Thymus (tissue), 11 donors: Measurements from ENCODE around the gene CHFR. TPM values are rescaled to one million over a fixed set of nuclear protein-coding genes. Genes with fewer than 3 reads are reported as not detected.

Source experiments
- DNase-seq, 9 donors: peaks; one replicate each; pipeline ENCODE4 v3.0.0-alpha.2; 2013; ENCODE audit warnings: low spot score in 9 of 9, low read depth in 6 of 9, missing footprints in 1 of 9
- H3K27ac ChIP-seq, 2 donors: one replicate each; pipeline ENCODE4 v1.5.1; 2013; ENCODE audit warnings: control low read depth in 1 of 2, low read depth in 1 of 2, low read length in 1 of 2, mild to moderate bottlenecking in 1 of 2, moderate library complexity in 1 of 2
- H3K27me3 ChIP-seq, 2 donors: one replicate each; pipeline ENCODE4 v1.5.1; 2013; ENCODE audit warnings: low read length in 1 of 2; ENCODE audit not compliant: control insufficient read depth in 2 of 2, insufficient read depth in 1 of 2
- H3K36me3 ChIP-seq, 2 donors: one replicate each; pipeline ENCODE4 v1.5.1; 2013; ENCODE audit warnings: low read length in 1 of 2, mild to moderate bottlenecking in 1 of 2, moderate library complexity in 1 of 2; ENCODE audit not compliant: control insufficient read depth in 2 of 2, insufficient read depth in 2 of 2
- H3K4me1 ChIP-seq, 2 donors: one replicate each; pipeline ENCODE4 v1.5.1; 2013; ENCODE audit warnings: low read length in 2 of 2; ENCODE audit not compliant: control insufficient read depth in 2 of 2, insufficient read depth in 2 of 2
- H3K4me3 ChIP-seq, 2 donors: one replicate each; pipeline ENCODE4 v1.5.1; 2013; ENCODE audit warnings: low read length in 2 of 2, control low read depth in 1 of 2, mild to moderate bottlenecking in 1 of 2
- H3K9me3 ChIP-seq, 2 donors: one replicate each; pipeline ENCODE4 v1.5.1; 2013; ENCODE audit warnings: low read length in 1 of 2, mild to moderate bottlenecking in 1 of 2; ENCODE audit not compliant: control insufficient read depth in 2 of 2, insufficient read depth in 1 of 2
- WGBS: extraction: QIAGEN DNeasy Blood & Tissue Kit; methylation state at CpG from one replicate; pipeline ENCODE4 v1.1.7; 2013; 5-methylcytosine and 5-hydroxymethylcytosine counted together
- polyA plus RNA-seq: library from polyadenylated mRNA; stranded (reverse); fragments of 200-250 nt; gene quantifications from one replicate; pipeline ENCODE4 v1.2.3, GENCODE V29; 2013
- total RNA-seq: library from RNA; stranded (reverse); fragments of 120-200 nt; gene quantifications from one replicate; pipeline ENCODE4 v1.2.4, GENCODE V29; 2013
- donor health status: healthy.

CHFR gene
- total and polyA plus RNA-seq, 2 donors, result 39.5 to 85.4 TPM

GRCh38 chr12:132831771-132832170 is 55.6 kb downstream of the CHFR start:
- no peak overlapping the region for H3K4me3 ChIP-seq
- H3K27me3 ChIP-seq, result no peaks in the 10 kb centered on the region
- 98% methylated on average over 11 of the region's 11 CpGs for WGBS
- no peak overlapping the region for H3K27ac ChIP-seq
- H3K4me1 ChIP-seq, result peaks cover 28 to 47% of the 10 kb centered on the region in 2 donors
- peaks cover 16 to 43% of the 10 kb centered on the region in 2 donors for H3K36me3 ChIP-seq
- no peak for DNase-seq
- peaks cover 0 to 9% of the 10 kb centered on the region in 2 donors for H3K9me3 ChIP-seq

GRCh38 chr12:132828706-132829534 is 58.5 kb downstream of the CHFR start, which contains the start of gene GOLGA3:
Gene GOLGA3, minus strand, starts transcription at chr12:132828869. Its CDS starts 6,741 bp downstream, at chr12:132822128.
- Histone ChIP-seq H3K9me3 (peaks cover 0 to 9% of the 10 kb centered on the region in 2 donors), H3K36me3 (peaks cover 35 to 62% of the 10 kb centered on the region in 2 donors), H3K27ac (peak within 1 kb of the TSS; percentile 97 to 99), H3K4me3 (peak within 1 kb of the TSS; percentile 69 to 77), H3K4me1 (peaks cover 20 to 33% of the 10 kb centered on the region in 2 donors), H3K27me3 (no peaks in the 10 kb centered on the region)
- WGBS, result 2% methylated on average over 78 of the region's 78 CpGs
- DNase-seq, result peak; percentile 90 to 97 (median 92)

GRCh38 chr12:132827763-132828703 is 59.4 kb downstream of the CHFR start:
- H3K27ac ChIP-seq, result peak overlapping the region; percentile 1 to 71
- no peaks in the 10 kb centered on the region for H3K27me3 ChIP-seq
- H3K4me3 ChIP-seq, result peak overlapping the region; percentile 69 to 77
- peaks cover 16 to 26% of the 10 kb centered on the region in 2 donors for H3K4me1 ChIP-seq
- WGBS, result 14% methylated on average over 59 of the region's 59 CpGs
- DNase-seq, result no peak
- H3K36me3 ChIP-seq, result peaks cover 32 to 58% of the 10 kb centered on the region in 2 donors
- H3K9me3 ChIP-seq, result peaks cover 0 to 9% of the 10 kb centered on the region in 2 donors

- Histone ChIP-seq H3K36me3 (peaks cover 34 to 51% of the 10 kb centered on the region in 2 donors), H3K4me1 (peaks cover 16 to 26% of the 10 kb centered on the region in 2 donors), H3K27me3 (no peaks in the 10 kb centered on the region), H3K27ac (no peak overlapping the region), H3K9me3 (peaks cover 0 to 9% of the 10 kb centered on the region in 2 donors), H3K4me3 (no peak overlapping the region)
- no peak for DNase-seq
- 98% methylated on average over 16 of the region's 16 CpGs for WGBS
These were observed 61.5 kb downstream of the CHFR start for GRCh38 chr12:132825861-132826260.

DNA sequence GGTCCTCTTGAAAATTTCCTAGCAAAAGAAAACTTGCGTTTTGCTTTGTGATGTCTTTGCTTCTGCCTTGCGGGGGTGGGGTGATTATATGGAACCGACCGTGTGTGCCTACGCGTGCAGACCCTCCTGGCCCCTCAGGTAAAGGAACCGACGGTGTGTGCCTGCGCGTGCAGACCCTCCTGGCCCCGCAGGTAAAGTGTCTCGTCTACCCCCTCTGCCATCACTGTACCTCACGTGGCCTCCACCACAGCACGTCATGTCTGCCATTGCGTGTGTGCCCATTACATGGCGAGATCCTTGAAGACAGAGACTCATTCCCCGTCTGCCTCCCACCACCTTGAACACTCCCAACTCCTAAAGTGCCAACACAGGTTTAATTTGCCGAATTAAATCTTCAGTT is 62.3 kb downstream of the CHFR start:
- H3K9me3 ChIP-seq, result peaks cover 0 to 8% of the 10 kb centered on the region in 2 donors
- no peak overlapping the region for H3K27ac ChIP-seq
- no peak for DNase-seq
- H3K36me3 ChIP-seq, result peaks cover 39 to 57% of the 10 kb centered on the region in 2 donors
- H3K27me3 ChIP-seq, result no peaks in the 10 kb centered on the region
- WGBS, result 99% methylated on average over 18 of the region's 18 CpGs
- peaks cover 15 to 26% of the 10 kb centered on the region in 2 donors for H3K4me1 ChIP-seq
- no peak overlapping the region for H3K4me3 ChIP-seq

DNA sequence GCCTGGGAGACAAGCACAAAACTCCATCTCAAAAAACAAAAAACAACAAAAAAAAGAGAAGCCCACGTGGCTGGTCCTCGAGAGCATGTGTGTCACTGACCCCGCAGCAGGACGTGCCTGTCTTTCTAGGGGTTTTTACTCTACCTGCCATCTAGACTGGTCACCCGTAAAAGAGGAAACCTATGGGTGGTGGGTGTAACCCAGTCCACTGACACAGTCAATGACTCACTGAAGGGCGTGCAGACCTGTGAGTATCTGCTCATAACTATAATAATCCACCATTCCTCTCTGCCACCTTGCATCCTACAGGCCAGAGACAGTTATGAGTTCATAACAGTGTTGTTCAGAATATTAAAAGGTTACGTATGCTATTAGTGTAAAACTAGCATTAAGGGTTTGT is 63.4 kb downstream of the CHFR start:
- 96% methylated on average over 7 of the region's 7 CpGs for WGBS
- H3K27ac ChIP-seq, result no peak overlapping the region
- H3K9me3 ChIP-seq, result peaks cover 0 to under 1% of the 10 kb centered on the region in 2 donors
- no peaks in the 10 kb centered on the region for H3K27me3 ChIP-seq
- DNase-seq, result no peak
- peaks cover 47 to 67% of the 10 kb centered on the region in 2 donors for H3K36me3 ChIP-seq
- no peak overlapping the region for H3K4me3 ChIP-seq
- peaks cover 11 to 22% of the 10 kb centered on the region in 2 donors for H3K4me1 ChIP-seq

DNA sequence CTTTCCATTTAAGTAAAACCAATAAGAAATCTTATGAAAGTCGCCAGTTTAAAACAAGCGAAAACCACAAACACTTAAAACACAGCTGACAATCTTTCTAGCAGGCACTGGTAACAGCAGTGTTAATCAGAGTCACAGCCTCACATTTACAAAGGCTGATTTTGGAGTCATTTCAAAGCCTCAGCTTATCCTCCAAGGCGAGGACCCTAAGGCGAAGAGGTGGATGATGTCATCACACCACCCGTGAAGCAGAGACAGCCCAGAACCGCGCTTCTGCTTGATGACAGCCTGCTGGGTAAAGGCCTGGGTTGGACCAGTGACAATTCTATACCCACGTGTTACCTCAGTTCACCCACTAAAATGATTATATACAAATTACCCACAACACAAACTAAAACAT is 68.8 kb downstream of the CHFR start:
- no peak for DNase-seq
- H3K36me3 ChIP-seq, result peaks cover 66 to 72% of the 10 kb centered on the region in 2 donors
- WGBS, result 96% methylated on average over 8 of the region's 8 CpGs
- no peaks in the 10 kb centered on the region for H3K27me3 ChIP-seq
- H3K4me1 ChIP-seq, result no peaks in the 10 kb centered on the region
- no peaks in the 10 kb centered on the region for H3K9me3 ChIP-seq
- no peak overlapping the region for H3K27ac ChIP-seq
- H3K4me3 ChIP-seq, result no peak overlapping the region

GRCh38 chr12:132814232-132814631 is 73.2 kb downstream of the CHFR start:
- 99% methylated on average over 21 of the region's 21 CpGs for WGBS

More at GRCh38 chr12:132814232-132814631, 73.2 kb downstream of the CHFR start:
- DNase-seq, result no peak
- H3K9me3 ChIP-seq, result peaks cover 1 to 12% of the 10 kb centered on the region in 2 donors
- H3K36me3 ChIP-seq, result peaks cover 81 to 85% of the 10 kb centered on the region in 2 donors
- H3K4me3 ChIP-seq, result no peak overlapping the region
- H3K4me1 ChIP-seq, result no peaks in the 10 kb centered on the region
- no peak overlapping the region for H3K27ac ChIP-seq
- no peaks in the 10 kb centered on the region for H3K27me3 ChIP-seq
